GM23338 (cell line): ENCODE measurements around the gene RPH3AL.
"Not testable (repeated sequence)": the region's sequence is repeated elsewhere in the genome, so short reads cannot be mapped to it uniquely, and the experiment has no call there.

Source experiments
- CREB1 ChIP-seq: fragments of 250-450 bp; sonication (Bioruptor Pico); IDR thresholded peaks from 2 replicates; pipeline ENCODE4 v1.5.0; 2020; ENCODE audit warnings: low read depth, mild to moderate bottlenecking, moderate library complexity
- EZH2 ChIP-seq: fragments of 200-600 bp; sonication (generic); IDR thresholded peaks from one replicate; pipeline ENCODE4 v1.8.0; 2017; ENCODE audit warnings: antibody characterized with exemption, mild to moderate bottlenecking, low read depth; ENCODE audit not compliant: unreplicated experiment
- EZH2phosphoT487 ChIP-seq: fragments of 200-600 bp; sonication (generic); IDR thresholded peaks from one replicate; pipeline ENCODE4 v1.8.1; 2018; ENCODE audit warnings: antibody characterized with exemption; ENCODE audit not compliant: unreplicated experiment
- POLR2AphosphoS5 ChIP-seq: IDR thresholded peaks from 2 replicates; pipeline ENCODE4 v1.6.1; 2016; ENCODE audit warnings: antibody characterized with exemption, low read depth
- REST ChIP-seq: IDR thresholded peaks from one replicate; pipeline ENCODE4 v1.6.1; 2018; ENCODE audit warnings: antibody characterized with exemption; ENCODE audit not compliant: unreplicated experiment
- TF ChIP-seq, protein P1 (sequence below), 2 experiments: fragments of 200-600 bp in 1 of 2; sonication (generic) in 1 of 2; conservative IDR thresholded peaks; 2 replicates each; pipeline versions ENCODE4 v1.5.1 to v1.6.1; 2016 to 2017; ENCODE audit warnings: antibody characterized with exemption in 2 of 2, low read depth in 2 of 2, mild to moderate bottlenecking in 2 of 2, moderate library complexity in 1 of 2
- TF ChIP-seq, protein P2 (sequence below): IDR thresholded peaks from 2 replicates; pipeline ENCODE4 v1.6.1; 2016; ENCODE audit warnings: antibody characterized with exemption

DNA sequence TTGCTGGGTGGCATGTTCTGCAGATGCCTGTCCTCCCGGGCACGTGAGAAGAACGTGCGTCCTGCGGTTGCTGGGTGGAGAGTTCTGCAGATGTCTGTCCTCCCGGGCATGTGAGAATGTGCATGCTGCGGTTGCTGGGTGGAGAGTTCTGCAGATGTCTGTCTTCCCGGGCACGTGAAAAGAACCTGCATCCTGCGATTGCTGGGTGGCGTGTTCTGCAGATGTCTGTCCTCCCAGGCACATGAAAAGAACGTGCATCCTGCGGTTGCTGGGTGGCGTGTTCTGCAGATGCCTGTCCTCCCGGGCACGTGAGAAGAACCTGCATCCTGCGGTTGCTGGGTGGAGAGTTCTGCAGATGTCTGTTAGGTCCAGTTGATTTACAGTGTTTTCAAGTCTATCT is 15.0 kb upstream of the RPH3AL start:
- TF ChIP-seq, protein P1, sequence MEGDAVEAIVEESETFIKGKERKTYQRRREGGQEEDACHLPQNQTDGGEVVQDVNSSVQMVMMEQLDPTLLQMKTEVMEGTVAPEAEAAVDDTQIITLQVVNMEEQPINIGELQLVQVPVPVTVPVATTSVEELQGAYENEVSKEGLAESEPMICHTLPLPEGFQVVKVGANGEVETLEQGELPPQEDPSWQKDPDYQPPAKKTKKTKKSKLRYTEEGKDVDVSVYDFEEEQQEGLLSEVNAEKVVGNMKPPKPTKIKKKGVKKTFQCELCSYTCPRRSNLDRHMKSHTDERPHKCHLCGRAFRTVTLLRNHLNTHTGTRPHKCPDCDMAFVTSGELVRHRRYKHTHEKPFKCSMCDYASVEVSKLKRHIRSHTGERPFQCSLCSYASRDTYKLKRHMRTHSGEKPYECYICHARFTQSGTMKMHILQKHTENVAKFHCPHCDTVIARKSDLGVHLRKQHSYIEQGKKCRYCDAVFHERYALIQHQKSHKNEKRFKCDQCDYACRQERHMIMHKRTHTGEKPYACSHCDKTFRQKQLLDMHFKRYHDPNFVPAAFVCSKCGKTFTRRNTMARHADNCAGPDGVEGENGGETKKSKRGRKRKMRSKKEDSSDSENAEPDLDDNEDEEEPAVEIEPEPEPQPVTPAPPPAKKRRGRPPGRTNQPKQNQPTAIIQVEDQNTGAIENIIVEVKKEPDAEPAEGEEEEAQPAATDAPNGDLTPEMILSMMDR (conservative IDR thresholded peaks at IDR 0.05; ENCODE audit: low read depth in 2 of 2) = not testable (repeated sequence)
- TF ChIP-seq REST; EZH2; POLR2AphosphoS5; CREB1 (CRISPR knock-in tag); EZH2phosphoT487: not testable (repeated sequence)
- TF ChIP-seq, protein P2, sequence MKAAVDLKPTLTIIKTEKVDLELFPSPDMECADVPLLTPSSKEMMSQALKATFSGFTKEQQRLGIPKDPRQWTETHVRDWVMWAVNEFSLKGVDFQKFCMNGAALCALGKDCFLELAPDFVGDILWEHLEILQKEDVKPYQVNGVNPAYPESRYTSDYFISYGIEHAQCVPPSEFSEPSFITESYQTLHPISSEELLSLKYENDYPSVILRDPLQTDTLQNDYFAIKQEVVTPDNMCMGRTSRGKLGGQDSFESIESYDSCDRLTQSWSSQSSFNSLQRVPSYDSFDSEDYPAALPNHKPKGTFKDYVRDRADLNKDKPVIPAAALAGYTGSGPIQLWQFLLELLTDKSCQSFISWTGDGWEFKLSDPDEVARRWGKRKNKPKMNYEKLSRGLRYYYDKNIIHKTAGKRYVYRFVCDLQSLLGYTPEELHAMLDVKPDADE = not testable (repeated sequence)
